Neutrophil (primary cell): ENCODE results near the gene CAMK2G.

Source experiments
- H3K27ac ChIP-seq: fragments of 200-600 bp; sonication (generic); 2 replicates; pipeline ENCODE4 v1.5.1; 2016; ENCODE audit warnings: mild to moderate bottlenecking, moderate library complexity
- H3K27me3 ChIP-seq: fragments of 200-600 bp; sonication (generic); 2 replicates; pipeline ENCODE4 v1.6.0; 2016; ENCODE audit warnings: mild to moderate bottlenecking
- H3K36me3 ChIP-seq: fragments of 200-600 bp; sonication (generic); 2 replicates; pipeline ENCODE4 v1.5.1; 2017
- H3K4me1 ChIP-seq, 2 experiments: fragments of 200-600 bp in 1 of 2; sonication (generic) in 1 of 2; 1 replicate in 1 of 2; 2 replicates in 1 of 2; pipeline versions ENCODE4 v1.5.1 to v1.6.1; 2013 to 2016; ENCODE audit warnings: low read depth in 1 of 2, low read length in 1 of 2, mild to moderate bottlenecking in 1 of 2, moderate library complexity in 1 of 2; ENCODE audit not compliant: control insufficient read depth in 1 of 2, insufficient read depth in 1 of 2
- H3K4me3 ChIP-seq, 2 experiments: fragments of 200-600 bp in 1 of 2; sonication (generic) in 1 of 2; 1 replicate in 1 of 2; 2 replicates in 1 of 2; pipeline ENCODE4 v1.5.1; 2013 to 2016; ENCODE audit warnings: low read depth in 1 of 2, low read length in 1 of 2, mild to moderate bottlenecking in 1 of 2, moderate library complexity in 1 of 2
- H3K9me3 ChIP-seq: fragments of 200-600 bp; sonication (generic); 2 replicates; pipeline ENCODE4 v1.5.1; 2016
- CTCF ChIP-seq: fragments of 200-600 bp; sonication (generic); IDR thresholded peaks from 2 replicates; pipeline ENCODE4 v1.5.1; 2016; ENCODE audit warnings: antibody characterized with exemption

CAMK2G gene

GRCh38 chr10:73819081-73819480 is 55.3 kb downstream of the CAMK2G start:
- no peak overlapping the region for H3K4me3 ChIP-seq
- no peak for TF ChIP-seq CTCF
- H3K27ac ChIP-seq = peak overlapping the region; percentile 81
- H3K9me3 ChIP-seq = no peaks in the 10 kb centered on the region
- H3K27me3 ChIP-seq = no peaks in the 10 kb centered on the region
- peaks cover 50 to 55% of the 10 kb centered on the region in 2 experiments for H3K4me1 ChIP-seq
- H3K36me3 ChIP-seq = peaks cover 93% of the 10 kb centered on the region

GRCh38 chr10:73818402-73818801 is 56.0 kb downstream of the CAMK2G start:
- Histone ChIP-seq H3K36me3 (peaks cover 93% of the 10 kb centered on the region), H3K4me1 (peaks cover 50 to 55% of the 10 kb centered on the region in 2 experiments), H3K27ac (peak overlapping the region; percentile 81), H3K27me3 (no peaks in the 10 kb centered on the region), H3K4me3 (no peak overlapping the region), H3K9me3 (no peaks in the 10 kb centered on the region)
- no peak for TF ChIP-seq CTCF

DNA sequence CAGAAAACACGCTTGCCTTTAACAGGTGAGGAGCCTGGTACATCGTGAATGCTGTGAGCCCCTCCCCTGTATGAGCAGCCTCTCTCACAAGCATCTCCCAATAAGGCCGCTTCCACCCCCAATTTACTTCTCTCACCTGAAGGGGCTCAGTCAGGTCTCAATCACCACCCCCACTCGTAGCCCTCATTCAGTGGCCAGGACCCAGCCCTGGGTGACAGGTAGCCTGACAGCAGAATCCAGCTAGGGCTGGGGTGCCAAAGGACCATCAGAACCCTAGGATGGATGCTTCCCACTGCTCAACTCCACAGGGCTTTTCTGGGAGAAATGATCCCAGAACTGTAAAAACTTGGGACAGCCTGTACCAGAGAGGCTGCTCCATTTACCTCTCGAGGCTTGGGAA is 56.5 kb downstream of the CAMK2G start:
- H3K27ac ChIP-seq = peak overlapping the region; percentile 81
- peaks cover 50 to 55% of the 10 kb centered on the region in 2 experiments for H3K4me1 ChIP-seq
- H3K4me3 ChIP-seq = no peak overlapping the region
- peaks cover 93% of the 10 kb centered on the region for H3K36me3 ChIP-seq
- H3K9me3 ChIP-seq = no peaks in the 10 kb centered on the region
- no peak for TF ChIP-seq CTCF
- H3K27me3 ChIP-seq = no peaks in the 10 kb centered on the region

GRCh38 chr10:73816917-73817729 is 57.2 kb downstream of the CAMK2G start:
- peak overlapping the region; percentile 81 for H3K27ac ChIP-seq
- peaks cover 92% of the 10 kb centered on the region for H3K36me3 ChIP-seq
- no peak for TF ChIP-seq CTCF
- H3K4me3 ChIP-seq = no peak overlapping the region
- no peaks in the 10 kb centered on the region for H3K9me3 ChIP-seq
- H3K4me1 ChIP-seq = peaks cover 53 to 60% of the 10 kb centered on the region in 2 experiments
- no peaks in the 10 kb centered on the region for H3K27me3 ChIP-seq

- peaks cover 56 to 63% of the 10 kb centered on the region in 2 experiments for H3K4me1 ChIP-seq
- no peaks in the 10 kb centered on the region for H3K9me3 ChIP-seq
- no peak for TF ChIP-seq CTCF
- H3K27me3 ChIP-seq = no peaks in the 10 kb centered on the region
- peak overlapping the region in 1 of 2 experiments; percentile 31 for H3K4me3 ChIP-seq
- peak overlapping the region; percentile 81 for H3K27ac ChIP-seq
- peaks cover 77% of the 10 kb centered on the region for H3K36me3 ChIP-seq
Observed at GRCh38 chr10:73815719-73816030, 58.7 kb downstream of the CAMK2G start.
